Stimulated activated CD4-positive, alpha-beta T cell treated with anti-CD3 and anti-CD28 coated beads, Interleukin-2, amount 100 ng/mL, for 4 hours (primary cell): ENCODE results near the gene TMEM196.
"Not testable (repeated sequence)": the region's sequence is repeated elsewhere in the genome, so short reads cannot be mapped to it uniquely, and the experiment has no call there.

Experiments used
- DNase-seq: peaks from one replicate; pipeline ENCODE4 v3.0.0-alpha.2; 2020; ENCODE audit warnings: low read depth

Gene TMEM196

GRCh38 chr7:19707240-19707639 is 66.2 kb downstream of the TMEM196 start:
- no peak for DNase-seq

GRCh38 chr7:19705663-19706062 is 67.8 kb downstream of the TMEM196 start:
- no peak for DNase-seq

DNA sequence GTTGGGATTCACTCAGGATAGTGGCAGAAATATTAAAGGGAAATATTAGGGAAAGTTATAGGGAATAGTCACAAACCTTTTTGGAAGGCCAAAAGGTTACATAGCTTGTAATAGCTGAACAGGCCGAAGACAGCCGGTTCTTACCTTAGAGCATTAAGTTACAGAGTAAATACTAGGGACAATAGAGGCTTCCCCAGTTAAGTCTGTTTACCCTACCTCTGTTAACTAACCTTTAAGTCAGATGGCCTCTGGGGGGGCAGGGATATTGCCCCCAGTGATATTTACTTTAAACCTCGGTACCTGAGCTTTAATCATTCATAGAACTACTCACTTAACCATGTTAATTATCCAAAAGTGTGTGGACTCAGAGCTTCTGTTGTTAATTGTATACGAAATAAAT is 71.9 kb downstream of the TMEM196 start:
- no peak for DNase-seq

DNA sequence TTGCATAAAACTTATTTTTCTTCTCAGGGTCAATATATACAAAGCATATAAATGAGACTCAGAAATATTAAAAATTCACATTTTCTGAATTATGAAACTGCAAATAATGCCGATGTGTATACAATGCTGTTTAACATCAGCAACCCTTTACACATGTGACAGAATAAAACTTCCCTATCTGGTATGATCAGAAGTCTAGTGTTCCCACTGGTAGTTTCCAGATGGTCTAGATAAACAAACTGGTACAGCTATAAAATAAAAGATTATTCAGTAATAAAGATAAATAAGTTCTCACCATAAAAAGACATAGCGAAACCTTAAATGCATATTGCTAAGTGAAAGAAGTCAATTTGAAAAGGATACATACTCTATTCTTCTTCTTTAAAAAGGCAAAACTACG is 72.5 kb downstream of the TMEM196 start:
- DNase-seq, result no peak

- no peak for DNase-seq
Measured at GRCh38 chr7:19698331-19698730, 75.1 kb downstream of the TMEM196 start.

DNA sequence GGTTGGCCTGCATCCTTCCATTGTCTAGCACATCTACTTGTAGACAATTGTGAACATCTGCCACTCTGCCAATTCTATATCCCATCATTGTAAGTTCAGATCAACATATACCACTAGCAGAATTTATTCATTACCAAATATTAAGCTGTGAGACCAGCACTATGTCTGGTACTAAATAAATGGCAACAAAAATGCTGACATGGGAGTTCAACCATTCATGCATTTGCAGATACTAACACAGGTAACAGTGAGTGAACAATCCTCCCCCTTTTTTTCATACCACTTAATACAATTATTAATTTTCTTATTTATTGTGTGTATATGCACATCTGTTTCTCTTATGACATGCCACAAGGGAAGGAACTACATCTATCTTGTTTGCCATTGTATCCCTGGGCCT is 76.5 kb downstream of the TMEM196 start:
- DNase-seq, result no peak

DNA sequence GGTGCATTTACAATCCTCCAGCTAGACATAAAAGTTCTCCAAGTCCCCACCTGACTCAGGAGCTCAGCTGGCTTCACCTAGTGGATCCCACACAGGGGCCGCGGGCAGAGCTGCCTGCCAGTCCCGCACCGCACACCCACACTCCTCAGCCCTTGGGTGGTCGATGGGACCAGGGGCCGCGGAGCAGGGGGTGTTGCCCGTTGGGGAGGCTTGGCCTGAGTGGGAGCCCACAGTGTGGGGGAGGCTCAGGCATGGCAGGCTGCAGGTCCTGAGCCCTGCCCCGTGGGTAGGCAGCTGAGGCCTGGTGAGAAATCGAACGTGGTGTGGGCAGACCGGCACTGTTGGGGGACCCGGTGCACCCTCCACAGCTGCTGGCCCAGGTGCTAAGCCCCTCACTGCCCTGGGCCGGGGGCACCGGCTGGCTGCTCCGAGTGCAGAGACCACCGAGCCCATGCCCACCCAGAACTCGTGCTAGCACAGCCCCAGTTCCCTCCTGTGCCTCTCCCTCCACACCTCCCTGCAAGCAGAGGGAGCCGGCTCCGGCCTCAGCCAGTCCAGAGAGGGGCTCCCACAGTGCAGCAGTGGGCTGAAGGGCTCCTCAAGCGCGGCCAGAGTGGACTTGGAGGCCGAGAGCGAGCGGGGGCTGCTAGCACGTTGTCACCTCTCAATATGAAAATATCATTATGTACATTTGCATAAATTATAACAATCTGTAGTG is 81.1 kb downstream of the TMEM196 start:
- no peak for DNase-seq

- no peak for DNase-seq
Measured at GRCh38 chr7:19690736-19691135, 82.7 kb downstream of the TMEM196 start.

GRCh38 chr7:19689130-19689529 is 84.3 kb downstream of the TMEM196 start:
- DNase-seq, result not testable (repeated sequence)

DNA sequence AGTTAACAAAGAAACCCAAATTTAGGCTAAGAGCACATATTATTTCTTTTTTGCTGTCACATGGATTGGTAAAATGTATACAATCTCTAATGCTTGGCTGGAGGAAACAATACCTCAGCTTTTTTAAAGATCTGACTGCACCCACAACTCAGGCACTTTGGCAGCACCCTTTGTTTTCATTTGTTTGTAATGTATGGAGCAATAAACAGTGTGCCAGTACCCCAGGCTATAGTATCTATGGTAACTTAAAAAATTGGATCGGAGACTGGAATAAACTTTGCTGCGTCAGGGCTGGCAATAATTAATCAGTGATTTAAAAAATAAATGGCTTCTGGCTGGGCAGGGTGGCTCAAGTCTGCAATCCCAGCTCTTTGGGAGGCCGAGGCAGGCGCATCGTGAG is 91.8 kb downstream of the TMEM196 start:
- no peak for DNase-seq

DNA sequence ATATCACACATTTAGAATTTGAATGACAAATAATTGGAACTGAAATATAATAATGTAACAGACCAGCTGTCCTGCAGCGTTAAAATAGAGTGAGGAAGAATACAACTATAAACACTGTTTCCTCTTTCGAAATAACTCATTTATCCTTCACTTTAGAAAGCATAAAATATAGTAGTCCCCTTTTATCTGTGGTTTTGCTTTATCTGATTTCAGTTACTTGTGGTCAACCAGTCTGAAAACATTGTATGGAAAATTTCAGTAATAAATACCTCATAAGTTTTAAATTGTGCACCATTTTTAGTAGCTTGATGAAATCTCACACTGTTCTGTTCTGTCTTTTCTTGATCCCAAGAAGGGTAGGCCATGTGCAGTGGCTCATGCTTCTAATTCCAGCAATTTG is 96.2 kb downstream of the TMEM196 start:
- DNase-seq, result no peak

GRCh38 chr7:19675816-19676215 is 97.6 kb downstream of the TMEM196 start:
- no peak for DNase-seq

DNA sequence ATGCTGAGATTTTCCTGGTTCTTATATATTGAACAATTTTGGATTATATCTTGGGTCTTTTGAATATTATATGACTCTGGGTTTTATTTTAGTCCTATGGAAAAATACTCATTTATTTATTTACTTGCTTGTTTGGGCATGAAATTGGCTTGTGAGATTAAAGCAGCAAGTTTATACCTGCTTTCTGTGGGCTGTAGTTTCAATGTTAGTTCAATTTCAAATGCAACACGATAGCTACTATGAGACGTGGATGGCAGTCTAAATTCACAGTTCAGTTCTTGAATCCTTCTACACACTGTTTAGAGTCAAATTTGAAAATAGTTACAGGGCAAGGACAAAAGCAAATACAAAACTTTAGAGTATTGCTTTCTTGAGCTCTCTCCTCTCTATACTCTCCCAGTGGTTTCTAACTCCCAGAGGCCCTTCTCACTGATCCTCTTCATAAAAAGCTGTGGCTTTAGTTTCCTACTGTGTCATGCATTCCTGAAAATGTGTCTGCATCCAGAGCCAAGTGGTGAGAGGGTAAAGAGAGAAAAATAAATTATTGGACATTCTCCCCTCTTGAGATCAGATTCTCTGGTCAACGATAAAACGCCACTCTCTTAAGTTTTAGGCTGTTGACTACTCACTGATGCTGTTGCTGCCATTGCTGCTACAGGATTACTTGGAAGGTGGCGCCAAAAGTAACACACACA is 99.0 kb downstream of the TMEM196 start:
- no peak for DNase-seq

DNA sequence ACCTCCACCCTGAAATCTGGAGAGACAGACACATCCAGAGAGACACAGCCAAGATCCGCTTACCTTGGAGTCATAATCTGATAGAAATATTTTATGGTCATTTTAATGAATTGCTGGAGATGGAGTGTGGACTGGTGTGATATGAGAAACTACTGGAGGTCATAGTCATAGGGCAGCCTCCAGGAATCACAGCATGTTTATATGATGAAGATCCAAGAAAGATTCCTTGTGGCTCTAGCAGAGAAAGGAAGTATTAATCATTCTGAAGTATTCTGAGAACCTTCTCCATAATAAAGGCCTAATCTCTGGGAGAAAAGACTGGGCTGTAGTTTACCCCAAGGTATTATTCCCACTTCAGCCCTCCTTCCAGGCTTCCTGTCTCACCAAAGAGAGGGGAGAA is 102.6 kb downstream of the TMEM196 start:
- no peak for DNase-seq
